Adrenal gland (tissue), 12 donors: ENCODE measurements around the gene CLDN18. TPM values are rescaled to one million over a fixed set of nuclear protein-coding genes. Genes with fewer than 3 reads are reported as not detected.

Source experiments
- DNase-seq, 7 donors: peaks; one replicate each; pipeline ENCODE4 v3.0.0-alpha.2; 2019 to 2020
- H3K27ac ChIP-seq, 5 donors: fragments of 200-600 bp; sonication (generic) in 4 of 5; 1 replicate in 3 of 5; 2 replicates in 2 of 5; pipeline versions ENCODE4 v1.5.1 to v1.8.0; 2016 to 2020; ENCODE audit warnings: mild to moderate bottlenecking in 1 of 5
- H3K27me3 ChIP-seq: fragments of 200-600 bp; 2 replicates; pipeline ENCODE4 v1.8.0; 2021
- H3K36me3 ChIP-seq, 2 donors: fragments of 200-600 bp; replicated peaks in 1 of 2; 1 replicate in 1 of 2; 2 replicates in 1 of 2; pipeline versions ENCODE4 v1.5.1 to v1.8.0; 2018 to 2022
- H3K4me1 ChIP-seq, 2 donors: fragments of 200-600 bp; replicated peaks in 1 of 2; 1 replicate in 1 of 2; 2 replicates in 1 of 2; pipeline versions ENCODE4 v1.5.1 to v1.8.0; 2018 to 2021
- H3K4me3 ChIP-seq, 4 donors: fragments of 200-600 bp; sonication (generic) in 3 of 4; one replicate each; pipeline ENCODE4 v1.5.1; 2016 to 2018
- H3K9me3 ChIP-seq, 3 donors: fragments of 200-600 bp; sonication (generic) in 1 of 3; replicated peaks in 1 of 3; 1 replicate in 2 of 3; 2 replicates in 1 of 3; pipeline versions ENCODE4 v1.5.1 to v1.8.0; 2016 to 2021
- POLR2A ChIP-seq, 2 donors: fragments of 450-650 bp; IDR thresholded peaks; one replicate each; pipeline ENCODE4 v1.6.1; 2017; ENCODE audit warnings: antibody characterized with exemption in 2 of 2, mild to moderate bottlenecking in 2 of 2, moderate library complexity in 1 of 2
- WGBS, 4 donors: extraction: QIAGEN DNeasy Blood & Tissue Kit in 2 of 4; methylation state at CpG; one replicate each; pipeline versions ENCODE4 v1.1.5 to v1.1.7; 2013 to 2017; 5-methylcytosine and 5-hydroxymethylcytosine counted together
- intact Hi-C, 2 donors: fragments of 100-400 bp; cut with DNase I; formaldehyde crosslinking; loops; one replicate each; pipeline versions ENCODE4 v1.14.1 to v1.15.0; 2022 to 2023
- polyA plus RNA-seq, 3 donors: library from polyadenylated mRNA; stranded (reverse); fragments of 200-250 nt in 2 of 3; fragments of 350-450 nt in 1 of 3; fragmentation: Illumina TruSeq in 1 of 3; extraction: RNeasy Lipid Tissue Mini Kit (QIAGEN cat#74804) in 1 of 3; gene quantifications; one replicate each; pipeline ENCODE4 v1.2.3, GENCODE V29; 2013 to 2014
- total RNA-seq, 9 donors: library from RNA; depleted of rRNA in 4 of 9; stranded (reverse); fragments of >200 nt in 4 of 9; fragments of 120-200 nt in 1 of 9; fragmentation: NEBNext Ultra II Directional in 1 of 9; extraction: Animal tissue kit (Norgen Biotek cat#: 25700) in 1 of 9; gene quantifications; one replicate each; pipeline versions ENCODE4 v1.1.0 to v1.2.4, GENCODE V29; 2013 to 2023
- TF ChIP-seq, protein P1 (sequence below), 6 experiments: fragments of 450-650 bp in 4 of 6; fragments of 200-600 bp in 2 of 6; sonication (generic) in 1 of 6; IDR thresholded peaks; 1 replicate in 5 of 6; 2 replicates in 1 of 6; pipeline versions ENCODE4 v1.5.1 to v1.8.0; 2016 to 2021; ENCODE audit warnings: antibody characterized with exemption in 6 of 6, mild to moderate bottlenecking in 2 of 6, moderate library complexity in 1 of 6
- donor health status: healthy with polysubstance abuse.
- donor health status: Bipolar disorder and iron deficiency.
- donor health status: DM: yes; HTN: yes; CAD: no.
- donor health status: DM: no; HTN: no; CAD: no.
- donor health status: DM: no; HTN: no; CAD: no.
- donor health status: DM: yes; HTN: yes; CAD: no.

CLDN18 gene
- total and polyA plus RNA-seq, 12 donors, result 0.03 to 0.31 (median 0.21) TPM; not detected in 8

DNA sequence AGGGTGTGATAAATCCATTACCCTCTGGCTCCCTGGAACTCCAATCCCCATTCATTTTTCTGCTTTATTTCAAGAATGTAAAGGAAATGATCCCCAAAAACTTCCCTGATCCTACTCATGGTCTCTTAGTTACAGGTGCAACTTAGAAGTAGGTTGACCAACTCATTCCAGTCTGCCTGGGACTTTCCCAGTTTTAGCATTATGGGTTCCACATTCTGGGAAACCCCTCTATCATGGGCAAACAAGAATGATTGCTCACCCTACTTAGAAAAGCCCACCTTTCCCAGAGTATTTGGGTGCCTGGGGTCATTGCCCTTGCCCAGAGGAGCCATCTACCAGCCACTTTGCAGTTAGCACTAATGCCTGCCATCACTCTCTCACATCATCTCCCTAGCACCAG, 15.6 kb downstream of the CLDN18 start:
- no peaks in the 10 kb centered on the region for H3K9me3 ChIP-seq
- no peaks in the 10 kb centered on the region for H3K4me1 ChIP-seq
- no peaks in the 10 kb centered on the region for H3K36me3 ChIP-seq
- intact Hi-C loops, result no loop called here
- DNase-seq, result no peak
- TF ChIP-seq, protein P1, sequence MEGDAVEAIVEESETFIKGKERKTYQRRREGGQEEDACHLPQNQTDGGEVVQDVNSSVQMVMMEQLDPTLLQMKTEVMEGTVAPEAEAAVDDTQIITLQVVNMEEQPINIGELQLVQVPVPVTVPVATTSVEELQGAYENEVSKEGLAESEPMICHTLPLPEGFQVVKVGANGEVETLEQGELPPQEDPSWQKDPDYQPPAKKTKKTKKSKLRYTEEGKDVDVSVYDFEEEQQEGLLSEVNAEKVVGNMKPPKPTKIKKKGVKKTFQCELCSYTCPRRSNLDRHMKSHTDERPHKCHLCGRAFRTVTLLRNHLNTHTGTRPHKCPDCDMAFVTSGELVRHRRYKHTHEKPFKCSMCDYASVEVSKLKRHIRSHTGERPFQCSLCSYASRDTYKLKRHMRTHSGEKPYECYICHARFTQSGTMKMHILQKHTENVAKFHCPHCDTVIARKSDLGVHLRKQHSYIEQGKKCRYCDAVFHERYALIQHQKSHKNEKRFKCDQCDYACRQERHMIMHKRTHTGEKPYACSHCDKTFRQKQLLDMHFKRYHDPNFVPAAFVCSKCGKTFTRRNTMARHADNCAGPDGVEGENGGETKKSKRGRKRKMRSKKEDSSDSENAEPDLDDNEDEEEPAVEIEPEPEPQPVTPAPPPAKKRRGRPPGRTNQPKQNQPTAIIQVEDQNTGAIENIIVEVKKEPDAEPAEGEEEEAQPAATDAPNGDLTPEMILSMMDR (IDR thresholded peaks at IDR 0.05), result no peak
- no peak for TF ChIP-seq POLR2A (IDR thresholded peaks at IDR 0.05)
- H3K27ac ChIP-seq, result no peak overlapping the region
- no peak overlapping the region for H3K4me3 ChIP-seq
- no peaks in the 10 kb centered on the region for H3K27me3 ChIP-seq

GRCh38 chr3:138027821-138028220, 17.9 kb downstream of the CLDN18 start:
- 94 to 97% (median 95%) methylated on average over 4 to 5 of the region's 5 CpGs for WGBS, 4 donors
- Histone ChIP-seq H3K36me3 (no peaks in the 10 kb centered on the region), H3K4me1 (no peaks in the 10 kb centered on the region), H3K27ac (no peak overlapping the region), H3K27me3 (no peaks in the 10 kb centered on the region), H3K9me3 (no peaks in the 10 kb centered on the region), H3K4me3 (no peak overlapping the region)
- no peak for DNase-seq
- intact Hi-C loops, result no loop called here
- TF ChIP-seq, protein P1 (IDR thresholded peaks at IDR 0.05), result no peak
- TF ChIP-seq POLR2A (IDR thresholded peaks at IDR 0.05), result no peak

DNA sequence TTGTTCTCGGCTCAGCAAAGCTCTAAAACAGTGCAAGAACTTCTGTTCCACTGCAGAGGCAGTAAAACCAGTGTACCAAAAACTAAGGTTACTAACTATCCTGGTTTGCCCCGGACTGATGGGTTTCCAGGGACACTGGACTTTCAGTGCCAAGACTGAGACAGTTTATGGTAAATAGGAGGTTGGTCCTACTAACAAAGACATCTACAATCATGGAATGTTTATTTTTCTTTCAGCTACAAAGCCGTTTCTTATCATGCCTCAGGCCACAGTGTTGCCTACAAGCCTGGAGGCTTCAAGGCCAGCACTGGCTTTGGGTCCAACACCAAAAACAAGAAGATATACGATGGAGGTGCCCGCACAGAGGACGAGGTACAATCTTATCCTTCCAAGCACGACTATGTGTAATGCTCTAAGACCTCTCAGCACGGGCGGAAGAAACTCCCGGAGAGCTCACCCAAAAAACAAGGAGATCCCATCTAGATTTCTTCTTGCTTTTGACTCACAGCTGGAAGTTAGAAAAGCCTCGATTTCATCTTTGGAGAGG, 20.8 kb downstream of the CLDN18 start:
- intact Hi-C loops, result no loop called here
- no peak overlapping the region for H3K4me3 ChIP-seq
- no peaks in the 10 kb centered on the region for H3K36me3 ChIP-seq
- no peak for DNase-seq
- TF ChIP-seq, protein P1 (IDR thresholded peaks at IDR 0.05), result no peak
- TF ChIP-seq POLR2A (IDR thresholded peaks at IDR 0.05), result no peak
- no peaks in the 10 kb centered on the region for H3K27me3 ChIP-seq
- H3K27ac ChIP-seq, result no peak overlapping the region
- 61 to 76% (median 74%) methylated on average over 11 of the region's 11 CpGs for WGBS, 4 donors
- no peaks in the 10 kb centered on the region for H3K4me1 ChIP-seq
- H3K9me3 ChIP-seq, result no peaks in the 10 kb centered on the region

- Histone ChIP-seq H3K27ac (no peak overlapping the region), H3K36me3 (no peaks in the 10 kb centered on the region), H3K4me1 (no peaks in the 10 kb centered on the region), H3K27me3 (no peaks in the 10 kb centered on the region), H3K4me3 (no peak overlapping the region), H3K9me3 (no peaks in the 10 kb centered on the region)
- TF ChIP-seq, protein P1 (IDR thresholded peaks at IDR 0.05), result no peak
- TF ChIP-seq POLR2A (IDR thresholded peaks at IDR 0.05), result no peak
- WGBS, 4 donors, result 76 to 94% (median 90%) methylated on average over 3 of the region's 3 CpGs
- intact Hi-C loops, result no loop called here
- no peak for DNase-seq
Measured at GRCh38 chr3:138031536-138031935, 21.6 kb downstream of the CLDN18 start.
